Neural progenitor cell (in vitro differentiated cells): ENCODE data around the gene TMEM14C. TPM values are rescaled to one million over a fixed set of nuclear protein-coding genes. Genes with fewer than 3 reads are reported as not detected.
A peak's percentile ranks its signal among the peaks of the same experiment; 100 is the strongest.

Source experiments
- DNase-seq: peaks from one replicate; pipeline ENCODE4 v3.0.0-alpha.2; 2016; ENCODE audit warnings: low spot score
- H2AFZ ChIP-seq: fragments of 200-600 bp; sonication (generic); replicated peaks from 2 replicates; pipeline ENCODE4 v1.6.1; 2016; ENCODE audit warnings: antibody characterized with exemption
- H3F3A ChIP-seq: fragments of 200-600 bp; sonication (generic); 2 replicates; pipeline ENCODE4 v1.6.1; 2016; ENCODE audit warnings: antibody characterized with exemption, low read depth
- H3K27ac ChIP-seq: fragments of 200-600 bp; sonication (generic); 2 replicates; pipeline ENCODE4 v1.5.1; 2016; ENCODE audit warnings: mild to moderate bottlenecking
- H3K27me3 ChIP-seq: fragments of 200-600 bp; sonication (generic); 2 replicates; pipeline ENCODE4 v1.6.1; 2016; ENCODE audit warnings: mild to moderate bottlenecking, moderate library complexity
- H3K36me3 ChIP-seq: fragments of 200-600 bp; sonication (generic); 2 replicates; pipeline ENCODE4 v1.5.1; 2016
- H3K4me1 ChIP-seq: fragments of 200-600 bp; sonication (generic); 2 replicates; pipeline ENCODE4 v1.6.1; 2016; ENCODE audit warnings: mixed run types
- H3K4me2 ChIP-seq: fragments of 200-600 bp; sonication (generic); 2 replicates; pipeline ENCODE4 v1.6.1; 2016
- H3K4me3 ChIP-seq: fragments of 200-600 bp; sonication (generic); 2 replicates; pipeline ENCODE4 v1.5.1; 2016
- H3K79me2 ChIP-seq: fragments of 200-600 bp; sonication (generic); 2 replicates; pipeline ENCODE4 v1.6.1; 2016; ENCODE audit warnings: low read depth
- H3K9ac ChIP-seq: fragments of 200-600 bp; sonication (generic); 2 replicates; pipeline ENCODE4 v1.6.1; 2016
- H3K9me3 ChIP-seq: fragments of 200-600 bp; sonication (generic); 2 replicates; pipeline ENCODE4 v1.5.1; 2016; ENCODE audit warnings: low read depth
- H4K20me1 ChIP-seq: fragments of 200-600 bp; sonication (generic); 2 replicates; pipeline ENCODE4 v1.6.1; 2016; ENCODE audit warnings: low read depth
- H3K27ac Mint-ChIP-seq: 3 replicates; pipeline ENCODE4 v1.8.0; 2021; ENCODE audit warnings: mixed read lengths
- H3K27me3 Mint-ChIP-seq: 2 replicates; pipeline ENCODE4 v1.8.0; 2022; ENCODE audit warnings: low read depth, mild to moderate bottlenecking, inconsistent platforms, moderate library complexity, mixed read lengths; ENCODE audit not compliant: insufficient read depth
- H3K36me3 Mint-ChIP-seq: 3 replicates; pipeline ENCODE4 v1.8.0; 2021; ENCODE audit warnings: mixed read lengths
- H3K4me1 Mint-ChIP-seq: 3 replicates; pipeline ENCODE4 v1.8.0; 2021; ENCODE audit warnings: mixed read lengths
- H3K4me3 Mint-ChIP-seq: 3 replicates; pipeline ENCODE4 v1.8.0; 2021; ENCODE audit warnings: mild to moderate bottlenecking, moderate library complexity, mixed read lengths
- H3K9me3 Mint-ChIP-seq: 3 replicates; pipeline ENCODE4 v1.8.0; 2020; ENCODE audit warnings: mixed read lengths
- CTCF ChIP-seq: fragments of 200-600 bp; sonication (generic); IDR thresholded peaks from 2 replicates; pipeline ENCODE4 v1.5.1; 2017; ENCODE audit warnings: antibody characterized with exemption, mild to moderate bottlenecking
- EZH2 ChIP-seq: fragments of 200-600 bp; sonication (generic); IDR thresholded peaks from 2 replicates; pipeline ENCODE4 v1.6.1; 2017; ENCODE audit warnings: antibody characterized with exemption, mild to moderate bottlenecking, moderate library complexity
- EZH2phosphoT487 ChIP-seq: fragments of 200-600 bp; sonication (generic); IDR thresholded peaks from 2 replicates; pipeline ENCODE4 v1.6.1; 2017; ENCODE audit warnings: antibody characterized with exemption
- total RNA-seq: library from RNA; depleted of rRNA; stranded (reverse); fragments of >200 nt; gene quantifications from 2 replicates; pipeline ENCODE4 v1.2.3, GENCODE V29; 2015; ENCODE audit warnings: low replicate concordance

TMEM14C gene
- total RNA-seq, 1 donor from 2014 or later = 315 TPM

- Histone ChIP-seq H2AFZ (no peak overlapping the region), H3K27ac (no peak overlapping the region), H3K9ac (no peak overlapping the region), H4K20me1 (no peaks in the 10 kb centered on the region), H3K4me1 (peaks cover 18% of the 10 kb centered on the region), H3K79me2 (peaks cover 66% of the 10 kb centered on the region), H3F3A (peaks cover 32% of the 10 kb centered on the region), H3K4me3 (peak overlapping the region; percentile 92), H3K9me3 (no peaks in the 10 kb centered on the region), H3K27me3 (no peaks in the 10 kb centered on the region), H3K36me3 (no peaks in the 10 kb centered on the region), H3K4me2 (peak overlapping the region; percentile 87)
- Mint-ChIP-seq H3K27ac (no peak overlapping the region), H3K27me3 (peaks cover 2% of the 10 kb centered on the region), H3K36me3 (peaks cover 8% of the 10 kb centered on the region), H3K4me1 (peaks cover 31% of the 10 kb centered on the region), H3K9me3 (no peaks in the 10 kb centered on the region), H3K4me3 (peak overlapping the region; percentile 99)
- DNase-seq = no peak
- TF ChIP-seq CTCF = no peak
- TF ChIP-seq EZH2 = no peak
- no peak for TF ChIP-seq EZH2phosphoT487
Observed at GRCh38 chr6:10696655-10697054, 26.2 kb upstream of the TMEM14C start.

GRCh38 chr6:10713962-10714361 lies 8.9 kb upstream of the TMEM14C start:
- Mint-ChIP-seq H3K4me1 (no peaks in the 10 kb centered on the region), H3K27ac (no peak overlapping the region), H3K27me3 (no peaks in the 10 kb centered on the region), H3K9me3 (no peaks in the 10 kb centered on the region), H3K36me3 (peaks cover 2% of the 10 kb centered on the region), H3K4me3 (no peak overlapping the region)
- Histone ChIP-seq H3K79me2 (no peaks in the 10 kb centered on the region), H3K9ac (no peak overlapping the region), H2AFZ (no peak overlapping the region), H3K27ac (no peak overlapping the region), H4K20me1 (no peaks in the 10 kb centered on the region), H3K4me3 (no peak overlapping the region), H3K9me3 (no peaks in the 10 kb centered on the region), H3F3A (peaks cover 8% of the 10 kb centered on the region), H3K4me2 (no peak overlapping the region), H3K36me3 (peaks cover 10% of the 10 kb centered on the region), H3K4me1 (peaks cover 4% of the 10 kb centered on the region), H3K27me3 (no peaks in the 10 kb centered on the region)
- TF ChIP-seq EZH2phosphoT487 (no peak), CTCF (no peak), EZH2 (no peak)
- no peak for DNase-seq

- TF ChIP-seq EZH2 (no peak), CTCF (no peak), EZH2phosphoT487 (no peak)
- peaks cover 6% of the 10 kb centered on the region for H4K20me1 ChIP-seq
- H3K4me2 ChIP-seq = no peak overlapping the region
- Mint-ChIP-seq H3K4me1 (peaks cover 24% of the 10 kb centered on the region), H3K9me3 (no peaks in the 10 kb centered on the region), H3K36me3 (no peaks in the 10 kb centered on the region), H3K4me3 (no peak overlapping the region), H3K27ac (no peak overlapping the region), H3K27me3 (no peaks in the 10 kb centered on the region)
- no peak overlapping the region for H2AFZ ChIP-seq
- H3K27ac ChIP-seq = no peak overlapping the region
- no peaks in the 10 kb centered on the region for H3K36me3 ChIP-seq
- no peak overlapping the region for H3K4me3 ChIP-seq
- H3K4me1 ChIP-seq = peaks cover 11% of the 10 kb centered on the region
- H3K79me2 ChIP-seq = peaks cover 14% of the 10 kb centered on the region
- no peaks in the 10 kb centered on the region for H3K9me3 ChIP-seq
- no peak overlapping the region for H3K9ac ChIP-seq
- no peaks in the 10 kb centered on the region for H3K27me3 ChIP-seq
- DNase-seq = no peak
- peaks cover 19% of the 10 kb centered on the region for H3F3A ChIP-seq
Observed at GRCh38 chr6:10719296-10719963, 3.4 kb upstream of the TMEM14C start.
